Glutamatergic neuron (in vitro differentiated cells): ENCODE data around the gene ZNF268. TPM values are rescaled to one million over a fixed set of nuclear protein-coding genes. Genes with fewer than 3 reads are reported as not detected.
"Not testable (repeated sequence)": the region's sequence is repeated elsewhere in the genome, so short reads cannot be mapped to it uniquely, and the experiment has no call there.

ENCODE experiments used
- DNase-seq: peaks from one replicate; pipeline ENCODE4 v3.0.0; 2022
- H3K27ac Mint-ChIP-seq: one replicate; pipeline ENCODE4 v1.8.0; 2020; ENCODE audit warnings: mild to moderate bottlenecking, mixed read lengths, inconsistent platforms; ENCODE audit not compliant: unreplicated experiment
- H3K27me3 Mint-ChIP-seq: one replicate; pipeline ENCODE4 v1.8.0; 2020; ENCODE audit warnings: mild to moderate bottlenecking, moderate library complexity, mixed read lengths, inconsistent platforms; ENCODE audit not compliant: unreplicated experiment
- H3K36me3 Mint-ChIP-seq: one replicate; pipeline ENCODE4 v1.8.0; 2020; ENCODE audit warnings: mild to moderate bottlenecking, mixed read lengths, inconsistent platforms; ENCODE audit not compliant: unreplicated experiment
- H3K4me1 Mint-ChIP-seq: one replicate; pipeline ENCODE4 v1.8.0; 2020; ENCODE audit warnings: mild to moderate bottlenecking, low read depth, mixed read lengths, inconsistent platforms; ENCODE audit not compliant: unreplicated experiment
- H3K4me3 Mint-ChIP-seq: one replicate; pipeline ENCODE4 v1.8.0; 2020; ENCODE audit warnings: mild to moderate bottlenecking, mixed read lengths, inconsistent platforms; ENCODE audit not compliant: unreplicated experiment
- H3K9me3 Mint-ChIP-seq: one replicate; pipeline ENCODE4 v1.8.0; 2020; ENCODE audit warnings: mild to moderate bottlenecking, moderate library complexity, mixed read lengths, inconsistent platforms; ENCODE audit not compliant: unreplicated experiment
- CTCF ChIP-seq: fragments of 200-600 bp; sonication (generic); IDR thresholded peaks from one replicate; pipeline ENCODE4 v1.5.0; 2021; ENCODE audit not compliant: partially characterized antibody, unreplicated experiment
- total RNA-seq: library from RNA; stranded (reverse); fragmentation: NEBNext Ultra II Directional; extraction: Animal tissue kit (Norgen Biotek cat#: 25700); gene quantifications from one replicate; pipeline ENCODE4 v1.2.1, GENCODE V29; 2021; ENCODE audit not compliant: unreplicated experiment

ZNF268 gene
- total RNA-seq, 1 donor from 2014 or later: 38.0 TPM

- no peak for DNase-seq
- H3K9me3 Mint-ChIP-seq: peaks cover 26% of the 10 kb centered on the region
- no peaks in the 10 kb centered on the region for H3K4me1 Mint-ChIP-seq
- H3K36me3 Mint-ChIP-seq: peaks cover 26% of the 10 kb centered on the region
- TF ChIP-seq CTCF: no peak
- no peak overlapping the region for H3K27ac Mint-ChIP-seq
- H3K27me3 Mint-ChIP-seq: peaks cover 9% of the 10 kb centered on the region
- H3K4me3 Mint-ChIP-seq: no peak overlapping the region
Measured at GRCh38 chr12:133236556-133236955, 55.3 kb downstream of the ZNF268 start.

GRCh38 chr12:133251732-133252131, 70.4 kb downstream of the ZNF268 start:
- Mint-ChIP-seq H3K27me3 (peaks cover 2% of the 10 kb centered on the region), H3K27ac (no peak overlapping the region), H3K4me3 (no peak overlapping the region), H3K4me1 (no peaks in the 10 kb centered on the region), H3K36me3 (peaks cover 5% of the 10 kb centered on the region), H3K9me3 (peaks cover 8% of the 10 kb centered on the region)
- no peak for DNase-seq
- no peak for TF ChIP-seq CTCF

- H3K9me3 Mint-ChIP-seq, H3K4me1 Mint-ChIP-seq, DNase-seq, H3K27ac Mint-ChIP-seq, H3K4me3 Mint-ChIP-seq, H3K27me3 Mint-ChIP-seq, H3K36me3 Mint-ChIP-seq: not testable (repeated sequence)
Measured at GRCh38 chr12:133255833-133256232, 74.5 kb downstream of the ZNF268 start.

GRCh38 chr12:133256321-133256720, 75.0 kb downstream of the ZNF268 start:
- H3K27ac Mint-ChIP-seq: no peak overlapping the region
- peaks cover 8% of the 10 kb centered on the region for H3K9me3 Mint-ChIP-seq
- H3K36me3 Mint-ChIP-seq: peaks cover 5% of the 10 kb centered on the region
- no peaks in the 10 kb centered on the region for H3K4me1 Mint-ChIP-seq
- no peak for TF ChIP-seq CTCF
- no peak overlapping the region for H3K4me3 Mint-ChIP-seq
- H3K27me3 Mint-ChIP-seq: peaks cover 2% of the 10 kb centered on the region
- no peak for DNase-seq

GRCh38 chr12:133264173-133264572, 82.9 kb downstream of the ZNF268 start:
- TF ChIP-seq CTCF: no peak
- Mint-ChIP-seq H3K27ac (no peak overlapping the region), H3K4me1 (no peaks in the 10 kb centered on the region), H3K4me3 (no peak overlapping the region), H3K36me3 (no peaks in the 10 kb centered on the region), H3K9me3 (no peaks in the 10 kb centered on the region), H3K27me3 (no peaks in the 10 kb centered on the region)
- no peak for DNase-seq

Other genes with a start within 250 kb of the ZNF268 start
- 21.7 TPM for gene ZNF605, start 225.2 kb upstream of the ZNF268 start, total RNA-seq
- 15.9 TPM for gene ZNF26, start 195.1 kb upstream of the ZNF268 start, total RNA-seq
- gene ZNF84, start 144.0 kb upstream of the ZNF268 start, total RNA-seq: 76.7 TPM
- gene ZNF140, start 100.6 kb upstream of the ZNF268 start, total RNA-seq: 32.3 TPM
- gene ZNF891, start 51.2 kb upstream of the ZNF268 start, total RNA-seq: 9.2 TPM
- gene ZNF10, start 50.9 kb upstream of the ZNF268 start, total RNA-seq: 29.8 TPM
- not detected for gene ANHX, start 54.4 kb downstream of the ZNF268 start, total RNA-seq